ENCODE results near the gene PKMYT1. TPM values are rescaled to one million over a fixed set of nuclear protein-coding genes. Genes with fewer than 3 reads are reported as not detected.

The PKMYT1 gene
- total and polyA plus RNA-seq, 2 donors (not counting 1 experiment from before 2014, with no cell fraction given), result 1.2 to 2.7 TPM

DNA sequence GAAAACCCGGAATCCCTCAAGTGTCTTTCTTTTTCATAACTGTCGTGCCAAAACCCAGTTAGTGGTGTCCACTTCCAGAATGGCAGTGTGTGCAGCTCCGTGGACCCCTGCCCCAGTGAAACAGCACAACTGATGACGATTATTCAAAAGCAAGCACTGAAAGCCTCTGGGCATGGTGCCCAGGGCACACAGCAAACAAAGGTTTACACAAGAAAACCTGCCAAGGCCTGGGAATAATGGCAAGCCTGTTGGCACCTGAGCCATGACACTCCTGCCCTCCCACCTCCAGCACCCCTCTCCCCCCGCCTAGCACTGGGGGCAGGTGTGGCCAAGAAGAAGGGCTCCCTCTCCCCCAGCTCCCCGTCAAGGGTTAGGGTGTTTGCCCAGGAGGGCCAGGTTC lies 2.8 kb downstream of the PKMYT1 start:
- H3K36me3 ChIP-seq (ENCODE audit: control insufficient read depth, insufficient read depth, low read length), result peaks cover 2% of the 10 kb centered on the region
- H3K27ac ChIP-seq (ENCODE audit: insufficient read depth, low read length), result no peak overlapping the region
- peaks cover 8% of the 10 kb centered on the region for H3K4me1 ChIP-seq (ENCODE audit: control insufficient read depth, extremely low read depth, insufficient read depth, low read length)
- no peaks in the 10 kb centered on the region for H4K20me1 ChIP-seq (ENCODE audit: control insufficient read depth, extremely low read depth, insufficient read depth, low read length)
- no peaks in the 10 kb centered on the region for H3K27me3 ChIP-seq (ENCODE audit: control insufficient read depth, insufficient read depth, low read length)
- TF ChIP-seq, protein P1, sequence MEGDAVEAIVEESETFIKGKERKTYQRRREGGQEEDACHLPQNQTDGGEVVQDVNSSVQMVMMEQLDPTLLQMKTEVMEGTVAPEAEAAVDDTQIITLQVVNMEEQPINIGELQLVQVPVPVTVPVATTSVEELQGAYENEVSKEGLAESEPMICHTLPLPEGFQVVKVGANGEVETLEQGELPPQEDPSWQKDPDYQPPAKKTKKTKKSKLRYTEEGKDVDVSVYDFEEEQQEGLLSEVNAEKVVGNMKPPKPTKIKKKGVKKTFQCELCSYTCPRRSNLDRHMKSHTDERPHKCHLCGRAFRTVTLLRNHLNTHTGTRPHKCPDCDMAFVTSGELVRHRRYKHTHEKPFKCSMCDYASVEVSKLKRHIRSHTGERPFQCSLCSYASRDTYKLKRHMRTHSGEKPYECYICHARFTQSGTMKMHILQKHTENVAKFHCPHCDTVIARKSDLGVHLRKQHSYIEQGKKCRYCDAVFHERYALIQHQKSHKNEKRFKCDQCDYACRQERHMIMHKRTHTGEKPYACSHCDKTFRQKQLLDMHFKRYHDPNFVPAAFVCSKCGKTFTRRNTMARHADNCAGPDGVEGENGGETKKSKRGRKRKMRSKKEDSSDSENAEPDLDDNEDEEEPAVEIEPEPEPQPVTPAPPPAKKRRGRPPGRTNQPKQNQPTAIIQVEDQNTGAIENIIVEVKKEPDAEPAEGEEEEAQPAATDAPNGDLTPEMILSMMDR (conservative IDR thresholded peaks at IDR 0.05 in 1 of 2, IDR thresholded peaks at IDR 0.05 in 1 of 2; ENCODE audit: low read depth in 1 of 2, low read length in 2 of 2), result no peak
- no peak for TF ChIP-seq EZH2 (IDR thresholded peaks at IDR 0.05; ENCODE audit: low read length, missing control alignments)
- H3K4me3 ChIP-seq (replicated peaks in 1 of 4; ENCODE audit: control extremely low read depth in 1 of 4, insufficient read depth in 1 of 4, low read depth in 3 of 4, low read length in 4 of 4), result no peak overlapping the region
- DNase-seq (ENCODE audit: low read depth in 2 of 2), result no peak
- H3K9me3 ChIP-seq (ENCODE audit: control insufficient read depth, insufficient read depth, low read depth, low read length), result no peaks in the 10 kb centered on the region
- H3K79me2 ChIP-seq (ENCODE audit: control insufficient read depth, insufficient read depth, low read length), result peaks cover 5% of the 10 kb centered on the region
- no peak overlapping the region for H3K9ac ChIP-seq (ENCODE audit: insufficient read depth, low read length)
- no peak overlapping the region for H2AFZ ChIP-seq (ENCODE audit: low read length)
- no peak overlapping the region for H3K4me2 ChIP-seq (ENCODE audit: extremely low read depth, insufficient read depth, low read length)

DNA sequence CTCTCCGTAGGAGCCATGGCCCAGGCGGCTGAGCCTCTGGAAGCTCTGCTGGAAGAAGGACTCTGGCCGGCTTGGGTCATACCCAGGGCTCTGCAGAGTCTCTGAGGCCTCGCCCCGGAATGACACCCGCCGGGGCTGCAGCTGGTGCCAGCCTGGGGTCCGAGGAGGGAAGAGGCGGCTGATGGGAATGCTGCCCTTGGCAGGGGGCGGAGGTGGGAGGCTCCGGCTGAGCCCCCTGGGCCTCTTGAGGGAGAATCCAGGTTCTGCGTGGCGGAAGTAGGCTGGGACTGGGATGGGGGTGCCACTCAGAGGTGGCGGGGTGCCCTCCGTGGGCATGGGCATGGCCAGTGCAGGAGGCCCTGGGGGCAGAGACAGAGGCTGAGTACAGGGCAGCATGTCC lies 3.6 kb downstream of the PKMYT1 start:
- Histone ChIP-seq H3K27me3 (ENCODE audit: control insufficient read depth, insufficient read depth, low read length) (no peaks in the 10 kb centered on the region), H3K9ac (ENCODE audit: insufficient read depth, low read length) (no peak overlapping the region), H3K4me3 (replicated peaks in 1 of 4; ENCODE audit: control extremely low read depth in 1 of 4, insufficient read depth in 1 of 4, low read depth in 3 of 4, low read length in 4 of 4) (no peak overlapping the region), H3K4me2 (ENCODE audit: extremely low read depth, insufficient read depth, low read length) (no peak overlapping the region), H4K20me1 (ENCODE audit: control insufficient read depth, extremely low read depth, insufficient read depth, low read length) (no peaks in the 10 kb centered on the region), H2AFZ (ENCODE audit: low read length) (no peak overlapping the region), H3K27ac (ENCODE audit: insufficient read depth, low read length) (no peak overlapping the region), H3K36me3 (ENCODE audit: control insufficient read depth, insufficient read depth, low read length) (peaks cover 2% of the 10 kb centered on the region), H3K79me2 (ENCODE audit: control insufficient read depth, insufficient read depth, low read length) (peaks cover 5% of the 10 kb centered on the region), H3K4me1 (ENCODE audit: control insufficient read depth, extremely low read depth, insufficient read depth, low read length) (peaks cover 8% of the 10 kb centered on the region), H3K9me3 (ENCODE audit: control insufficient read depth, insufficient read depth, low read depth, low read length) (no peaks in the 10 kb centered on the region)
- no peak for TF ChIP-seq EZH2 (IDR thresholded peaks at IDR 0.05; ENCODE audit: low read length, missing control alignments)
- TF ChIP-seq, protein P1 (conservative IDR thresholded peaks at IDR 0.05 in 1 of 2, IDR thresholded peaks at IDR 0.05 in 1 of 2; ENCODE audit: low read depth in 1 of 2, low read length in 2 of 2), result no peak
- no peak for DNase-seq (ENCODE audit: low read depth in 2 of 2)

DNA sequence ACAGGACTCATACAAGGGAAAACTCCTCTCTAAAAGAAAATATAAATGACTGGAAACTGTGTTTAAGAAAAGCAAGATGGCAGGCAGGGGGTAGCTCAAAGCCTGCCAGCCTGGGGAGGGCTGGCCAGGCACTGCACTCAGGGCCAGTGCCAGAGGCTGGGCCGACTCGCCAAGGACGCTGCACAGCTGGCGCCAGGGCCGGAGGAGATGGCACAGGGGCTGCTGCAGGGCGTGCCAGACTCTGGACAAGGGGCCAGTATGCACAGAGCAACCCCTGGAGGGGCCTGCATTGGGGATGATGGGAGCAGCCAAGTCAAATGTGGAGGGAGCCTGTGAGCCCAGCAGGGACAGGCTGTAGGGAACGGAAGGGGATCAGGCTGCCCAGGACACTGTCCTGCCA lies 4.0 kb downstream of the PKMYT1 start:
- Histone ChIP-seq H3K36me3 (ENCODE audit: control insufficient read depth, insufficient read depth, low read length) (peaks cover 2% of the 10 kb centered on the region), H3K79me2 (ENCODE audit: control insufficient read depth, insufficient read depth, low read length) (peaks cover 5% of the 10 kb centered on the region), H2AFZ (ENCODE audit: low read length) (no peak overlapping the region), H3K4me1 (ENCODE audit: control insufficient read depth, extremely low read depth, insufficient read depth, low read length) (peaks cover 8% of the 10 kb centered on the region), H3K9me3 (ENCODE audit: control insufficient read depth, insufficient read depth, low read depth, low read length) (no peaks in the 10 kb centered on the region), H3K4me3 (replicated peaks in 1 of 4; ENCODE audit: control extremely low read depth in 1 of 4, insufficient read depth in 1 of 4, low read depth in 3 of 4, low read length in 4 of 4) (no peak overlapping the region), H3K27ac (ENCODE audit: insufficient read depth, low read length) (no peak overlapping the region), H4K20me1 (ENCODE audit: control insufficient read depth, extremely low read depth, insufficient read depth, low read length) (no peaks in the 10 kb centered on the region), H3K27me3 (ENCODE audit: control insufficient read depth, insufficient read depth, low read length) (no peaks in the 10 kb centered on the region), H3K4me2 (ENCODE audit: extremely low read depth, insufficient read depth, low read length) (no peak overlapping the region), H3K9ac (ENCODE audit: insufficient read depth, low read length) (no peak overlapping the region)
- TF ChIP-seq, protein P1 (conservative IDR thresholded peaks at IDR 0.05 in 1 of 2, IDR thresholded peaks at IDR 0.05 in 1 of 2; ENCODE audit: low read depth in 1 of 2, low read length in 2 of 2), result no peak
- TF ChIP-seq EZH2 (IDR thresholded peaks at IDR 0.05; ENCODE audit: low read length, missing control alignments), result no peak
- no peak for DNase-seq (ENCODE audit: low read depth in 2 of 2)
